GM12891 (cell line): Measurements from ENCODE around the gene MTCP1.

ENCODE experiments used
- PAX5 ChIP-seq: IDR thresholded peaks from 2 replicates; pipeline ENCODE4 v1.6.1; 2011; ENCODE audit warnings: low read length, moderate library complexity, mild to moderate bottlenecking; ENCODE audit not compliant: insufficient read depth, severe bottlenecking
- POLR2A ChIP-seq: IDR thresholded peaks from 2 replicates; pipeline ENCODE4 v1.6.1; 2011; ENCODE audit warnings: low read depth, low read length, control low read depth
- POLR2AphosphoS5 ChIP-seq: IDR thresholded peaks from 2 replicates; pipeline ENCODE4 v1.6.1; 2011; ENCODE audit warnings: low read depth, low read length, control low read depth
- POU2F2 ChIP-seq: IDR thresholded peaks from 2 replicates; pipeline ENCODE4 v1.6.1; 2011; ENCODE audit warnings: low read depth, mild to moderate bottlenecking, control low read depth, low read length, moderate library complexity
- SPI1 ChIP-seq: IDR thresholded peaks from 2 replicates; pipeline ENCODE4 v1.6.1; 2011; ENCODE audit warnings: low read depth, low read length, control low read depth
- TAF1 ChIP-seq: IDR thresholded peaks from 2 replicates; pipeline ENCODE4 v1.6.1; 2011; ENCODE audit warnings: low read depth, low read length, control low read depth

GRCh38 chrX:155046129-155046810 is 24.7 kb downstream of the MTCP1 start:
- TF ChIP-seq POLR2AphosphoS5 (no peak), POLR2A (no peak), TAF1 (no peak), SPI1 (no peak), POU2F2 (no peak), PAX5 (no peak)
